ENCODE results near the gene OPRL1. TPM values are rescaled to one million over a fixed set of nuclear protein-coding genes. Genes with fewer than 3 reads are reported as not detected.
A peak's percentile ranks its signal among the peaks of the same experiment; 100 is the strongest.
"Not testable (repeated sequence)": the region's sequence is repeated elsewhere in the genome, so short reads cannot be mapped to it uniquely, and the experiment has no call there.

OPRL1 gene
- total RNA-seq, 1 donor = 0.63 TPM

DNA sequence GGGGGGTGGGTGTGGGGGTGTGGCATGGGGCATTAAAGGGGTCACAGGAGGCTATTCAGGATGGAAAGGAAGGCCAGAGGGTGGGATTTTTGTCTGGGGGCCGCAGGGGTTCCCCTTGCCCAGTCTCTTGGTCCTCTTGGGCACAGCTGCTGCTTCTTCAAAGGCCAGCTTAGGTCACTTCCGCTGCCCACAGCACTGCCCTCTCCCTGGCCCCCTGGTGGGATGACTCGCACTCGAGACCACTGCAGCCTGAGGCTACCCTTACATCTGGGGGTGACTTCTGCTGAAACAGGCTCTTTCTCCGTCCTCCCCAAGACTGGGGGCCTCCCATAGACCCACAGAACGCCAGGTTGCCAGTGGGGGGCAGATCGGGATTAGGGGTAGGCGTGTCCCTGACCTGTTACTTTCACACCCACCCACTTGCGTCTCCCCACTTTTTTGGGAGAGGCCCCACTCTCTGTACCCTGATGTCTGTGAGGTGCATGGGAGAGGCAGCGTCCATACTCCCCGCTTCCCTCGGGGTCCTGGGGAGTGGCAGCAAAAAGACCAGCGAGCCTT is 3.0 kb downstream of the OPRL1 start:
- TF ChIP-seq, protein P1, sequence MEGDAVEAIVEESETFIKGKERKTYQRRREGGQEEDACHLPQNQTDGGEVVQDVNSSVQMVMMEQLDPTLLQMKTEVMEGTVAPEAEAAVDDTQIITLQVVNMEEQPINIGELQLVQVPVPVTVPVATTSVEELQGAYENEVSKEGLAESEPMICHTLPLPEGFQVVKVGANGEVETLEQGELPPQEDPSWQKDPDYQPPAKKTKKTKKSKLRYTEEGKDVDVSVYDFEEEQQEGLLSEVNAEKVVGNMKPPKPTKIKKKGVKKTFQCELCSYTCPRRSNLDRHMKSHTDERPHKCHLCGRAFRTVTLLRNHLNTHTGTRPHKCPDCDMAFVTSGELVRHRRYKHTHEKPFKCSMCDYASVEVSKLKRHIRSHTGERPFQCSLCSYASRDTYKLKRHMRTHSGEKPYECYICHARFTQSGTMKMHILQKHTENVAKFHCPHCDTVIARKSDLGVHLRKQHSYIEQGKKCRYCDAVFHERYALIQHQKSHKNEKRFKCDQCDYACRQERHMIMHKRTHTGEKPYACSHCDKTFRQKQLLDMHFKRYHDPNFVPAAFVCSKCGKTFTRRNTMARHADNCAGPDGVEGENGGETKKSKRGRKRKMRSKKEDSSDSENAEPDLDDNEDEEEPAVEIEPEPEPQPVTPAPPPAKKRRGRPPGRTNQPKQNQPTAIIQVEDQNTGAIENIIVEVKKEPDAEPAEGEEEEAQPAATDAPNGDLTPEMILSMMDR (IDR thresholded peaks at IDR 0.05; ENCODE audit: insufficient read depth, low read length) = no peak
- no peak overlapping the region for H3K4me3 ChIP-seq (ENCODE audit: low read depth, low read length)
- no peak for DNase-seq (ENCODE audit: low read depth)

DNA sequence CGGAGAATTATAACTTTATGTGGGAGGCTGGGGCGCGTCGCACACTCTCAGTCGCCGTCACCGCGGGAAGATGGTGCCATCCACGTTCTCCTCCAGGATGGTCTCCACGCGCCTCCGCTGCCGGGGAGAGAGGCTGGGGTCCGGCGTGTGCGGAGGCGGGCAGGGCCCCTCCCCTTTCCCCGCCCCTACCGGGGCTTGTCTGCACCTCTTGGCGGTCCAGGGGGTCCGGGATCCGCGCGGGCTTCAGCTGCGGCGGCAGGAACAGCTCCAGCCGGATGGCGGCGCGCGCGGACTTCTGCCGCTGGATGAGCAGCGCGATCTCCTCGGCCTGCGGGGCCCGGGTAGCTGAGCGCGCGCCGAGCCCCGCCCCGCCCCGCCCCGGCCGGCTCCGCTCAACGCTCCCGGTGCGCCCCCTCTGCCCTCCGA is 3.5 kb downstream of the OPRL1 start:
- DNase-seq (ENCODE audit: low read depth) = peak; percentile 54
- peak overlapping the region; percentile 58 for H3K4me3 ChIP-seq (ENCODE audit: low read depth, low read length)

GRCh38 chr20:64083804-64084684 is 4.2 kb downstream of the OPRL1 start, which contains the start of gene LKAAEAR1:
LKAAEAR1 (minus strand) TSS chr20:64084398; CDS start chr20:64084219, 179 bp downstream.
- peak within 1 kb of the TSS; percentile 58 for H3K4me3 ChIP-seq (ENCODE audit: low read depth, low read length)
- DNase-seq (ENCODE audit: low read depth) = no peak
- TF ChIP-seq, protein P1 (IDR thresholded peaks at IDR 0.05; ENCODE audit: insufficient read depth, low read length) = no peak

More for the DNA sequence above, 3.5 kb downstream of the OPRL1 start:
- TF ChIP-seq, protein P1 (IDR thresholded peaks at IDR 0.05; ENCODE audit: insufficient read depth, low read length) = peak; percentile 64

DNA sequence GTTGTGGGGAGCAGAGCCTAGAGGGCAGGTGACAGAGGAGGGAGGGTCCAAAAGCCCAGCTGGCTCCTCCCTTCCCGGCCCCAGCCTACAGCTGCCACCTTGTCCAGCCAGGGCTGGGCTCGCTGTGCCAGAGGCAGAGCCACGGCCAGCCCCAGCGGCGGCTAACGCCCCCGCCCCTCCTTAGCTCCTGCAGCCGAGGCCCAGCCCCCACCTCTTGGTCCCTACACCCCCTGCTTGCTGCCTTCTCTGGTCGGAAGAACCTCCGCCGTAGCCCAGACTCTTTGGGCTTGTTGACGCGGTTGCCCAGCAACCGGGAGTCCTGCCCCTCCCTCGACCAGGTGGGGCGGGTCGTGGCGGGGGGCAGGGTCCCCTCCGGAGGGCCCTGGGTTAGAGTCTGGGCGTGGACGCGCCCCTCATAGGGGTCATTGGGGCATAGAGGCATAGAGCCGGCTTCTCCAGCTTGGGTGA is 4.8 kb downstream of the OPRL1 start:
- no peak for DNase-seq (ENCODE audit: low read depth)
- TF ChIP-seq, protein P1 (IDR thresholded peaks at IDR 0.05; ENCODE audit: insufficient read depth, low read length) = no peak

DNA sequence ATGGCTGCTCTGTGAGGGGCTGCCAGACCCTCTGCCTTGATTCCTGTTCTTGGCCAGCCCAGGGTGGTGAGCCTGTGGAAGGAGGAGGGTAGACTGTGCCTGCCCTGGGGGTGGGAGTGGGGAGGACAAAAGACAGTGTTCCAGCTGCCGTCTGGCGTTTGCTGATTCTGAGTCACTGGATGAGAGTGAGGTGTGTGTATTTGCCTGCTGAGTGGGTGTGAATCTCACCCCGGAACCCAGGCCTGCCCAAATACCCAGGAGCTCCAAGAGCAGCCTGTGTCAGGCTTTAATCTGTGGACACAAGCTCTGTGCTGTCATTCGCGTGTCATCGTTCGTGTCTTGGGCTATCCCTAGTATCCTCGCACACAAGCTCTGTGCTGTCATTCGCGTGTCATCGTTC is 6.9 kb downstream of the OPRL1 start:
- H3K4me3 ChIP-seq (ENCODE audit: low read depth, low read length) = no peak overlapping the region
- DNase-seq (ENCODE audit: low read depth) = no peak
- TF ChIP-seq, protein P1 (IDR thresholded peaks at IDR 0.05; ENCODE audit: insufficient read depth, low read length) = no peak

More for the DNA sequence above, 4.8 kb downstream of the OPRL1 start:
- no peak overlapping the region for H3K4me3 ChIP-seq (ENCODE audit: low read depth, low read length)

GRCh38 chr20:64087226-64087825 is 7.4 kb downstream of the OPRL1 start:
- not testable (repeated sequence) for H3K4me3 ChIP-seq (ENCODE audit: low read depth, low read length); DNase-seq (ENCODE audit: low read depth)

- not testable (repeated sequence) for H3K4me3 ChIP-seq (ENCODE audit: low read depth, low read length); DNase-seq (ENCODE audit: low read depth)
These were observed 8.7 kb downstream of the OPRL1 start for GRCh38 chr20:64088586-64088985.
